MM.1S (cell line): Measurements from ENCODE around the gene COPZ2.
"Not testable (repeated sequence)": the region's sequence is repeated elsewhere in the genome, so short reads cannot be mapped to it uniquely, and the experiment has no call there.

Experiments used
- DNase-seq: peaks from one replicate; pipeline ENCODE4 v3.0.0-alpha.2; 2015
- H2AFZ ChIP-seq: fragments of 300-600 bp; sonication (generic); 2 replicates; pipeline ENCODE4 v1.6.0; 2016; ENCODE audit warnings: antibody characterized with exemption, low read length
- H3F3A ChIP-seq: fragments of 300-600 bp; sonication (generic); 2 replicates; pipeline ENCODE4 v1.6.1; 2016; ENCODE audit warnings: mild to moderate bottlenecking, antibody characterized with exemption, low read length, moderate library complexity, mixed read lengths; ENCODE audit not compliant: insufficient read depth
- H3K27ac ChIP-seq: fragments of 300-600 bp; sonication (generic); 2 replicates; pipeline ENCODE4 v1.5.1; 2016; ENCODE audit warnings: mild to moderate bottlenecking, low read length
- H3K27me3 ChIP-seq: fragments of 300-600 bp; sonication (generic); replicated peaks from 2 replicates; pipeline ENCODE4 v1.6.0; 2016; ENCODE audit warnings: low read length; ENCODE audit not compliant: insufficient read depth
- H3K36me3 ChIP-seq: fragments of 300-600 bp; sonication (generic); replicated peaks from 2 replicates; pipeline ENCODE4 v1.6.1; 2016; ENCODE audit warnings: mild to moderate bottlenecking, low read length, mixed read lengths; ENCODE audit not compliant: insufficient read depth
- H3K4me1 ChIP-seq: fragments of 300-600 bp; sonication (generic); 2 replicates; pipeline ENCODE4 v1.6.1; 2016; ENCODE audit warnings: low read length, mixed read lengths
- H3K4me2 ChIP-seq: fragments of 300-600 bp; sonication (generic); 2 replicates; pipeline ENCODE4 v1.6.0; 2016; ENCODE audit warnings: low read depth, low read length
- H3K4me3 ChIP-seq: fragments of 300-600 bp; sonication (generic); 2 replicates; pipeline ENCODE4 v1.5.1; 2016; ENCODE audit warnings: low read length, mixed read lengths
- H3K79me2 ChIP-seq: fragments of 300-600 bp; sonication (generic); 2 replicates; pipeline ENCODE4 v1.6.1; 2016; ENCODE audit warnings: mixed run types, low read length, mixed read lengths
- H3K9ac ChIP-seq: fragments of 300-600 bp; sonication (generic); 2 replicates; pipeline ENCODE4 v1.6.1; 2016; ENCODE audit warnings: low read length, mixed read lengths
- H3K9me2 ChIP-seq: fragments of 300-600 bp; sonication (generic); replicated peaks from 2 replicates; pipeline ENCODE4 v1.6.1; 2016; ENCODE audit warnings: mild to moderate bottlenecking, low read length, mixed read lengths; ENCODE audit not compliant: insufficient read depth
- H3K9me3 ChIP-seq: fragments of 300-600 bp; sonication (generic); replicated peaks from 2 replicates; pipeline ENCODE4 v1.6.1; 2016; ENCODE audit warnings: mild to moderate bottlenecking, low read length, mixed read lengths; ENCODE audit not compliant: insufficient read depth
- H4K20me1 ChIP-seq: fragments of 300-600 bp; sonication (generic); 2 replicates; pipeline ENCODE4 v1.6.1; 2016; ENCODE audit warnings: mild to moderate bottlenecking, low read length, moderate library complexity, mixed read lengths; ENCODE audit not compliant: insufficient read depth
- EZH2 ChIP-seq: fragments of 300-600 bp; sonication (generic); optimal IDR thresholded peaks from 2 replicates; pipeline ENCODE3; 2017; ENCODE audit warnings: low read depth, mild to moderate bottlenecking, antibody characterized with exemption, low read length, mixed read lengths
- EZH2phosphoT487 ChIP-seq: fragments of 300-600 bp; sonication (generic); IDR thresholded peaks from 2 replicates; pipeline ENCODE4 v1.6.1; 2018; ENCODE audit warnings: antibody characterized with exemption, low read length
- TF ChIP-seq, protein P1 (sequence below): fragments of 300-600 bp; sonication (generic); IDR thresholded peaks from 2 replicates; pipeline ENCODE4 v1.5.1; 2016; ENCODE audit warnings: antibody characterized with exemption, low read length, mixed read lengths

Gene COPZ2, protein sequence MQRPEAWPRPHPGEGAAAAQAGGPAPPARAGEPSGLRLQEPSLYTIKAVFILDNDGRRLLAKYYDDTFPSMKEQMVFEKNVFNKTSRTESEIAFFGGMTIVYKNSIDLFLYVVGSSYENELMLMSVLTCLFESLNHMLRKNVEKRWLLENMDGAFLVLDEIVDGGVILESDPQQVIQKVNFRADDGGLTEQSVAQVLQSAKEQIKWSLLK

DNA sequence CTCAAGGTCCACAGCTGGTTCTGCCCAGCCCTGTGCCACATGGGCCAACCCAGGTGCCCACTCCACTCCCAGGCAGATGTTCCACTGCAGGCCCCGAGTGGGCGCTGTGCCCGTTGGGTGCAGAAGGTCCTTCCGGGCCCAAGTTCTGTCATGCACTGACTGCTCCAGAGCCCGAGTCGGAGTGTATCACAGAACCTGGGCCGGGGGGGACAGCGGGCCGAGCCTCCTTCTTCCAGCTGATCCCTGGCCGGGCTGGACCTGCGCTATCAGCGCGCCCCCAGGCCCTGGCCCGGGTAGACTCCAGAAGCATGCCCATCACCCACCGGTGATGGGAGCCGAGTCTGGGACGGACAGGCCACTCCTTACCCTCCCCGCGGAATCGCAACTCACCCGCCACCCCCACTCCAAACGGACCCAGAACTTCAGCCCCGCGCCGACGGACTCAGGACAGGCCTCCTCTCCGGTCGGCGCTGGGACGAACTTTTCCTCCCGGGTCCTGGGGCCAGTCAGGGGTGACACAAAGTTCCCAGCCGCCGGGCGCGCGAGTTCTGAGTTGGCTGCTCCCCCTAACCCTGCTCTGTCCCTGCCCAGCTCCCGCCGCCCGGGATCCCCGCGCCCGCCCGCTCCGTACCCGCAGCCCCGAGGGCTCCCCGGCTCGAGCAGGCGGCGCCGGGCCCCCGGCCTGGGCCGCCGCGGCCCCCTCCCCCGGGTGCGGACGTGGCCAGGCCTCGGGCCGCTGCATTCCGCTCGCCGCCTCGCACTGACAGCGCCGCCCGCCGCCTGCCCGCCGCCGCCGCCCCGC lies at the start of gene COPZ2:
Gene COPZ2, minus strand, starts transcription at position 762 of the 802 bp plus-strand sequence. Its CDS starts 20 bp downstream, at position 742.
- no peaks in the 10 kb centered on the region for H3K9me2 ChIP-seq
- H2AFZ ChIP-seq: peak within 1 kb of the TSS; percentile 91
- H3K79me2 ChIP-seq: no peaks in the 10 kb centered on the region
- DNase-seq: peak; percentile 49
- peak within 1 kb of the TSS; percentile 93 for H3K4me2 ChIP-seq
- no peaks in the 10 kb centered on the region for H4K20me1 ChIP-seq
- no peaks in the 10 kb centered on the region for H3F3A ChIP-seq
- H3K4me1 ChIP-seq: no peaks in the 10 kb centered on the region
- H3K27ac ChIP-seq: no peak within 1 kb of the TSS
- peak within 1 kb of the TSS; percentile 64 for H3K4me3 ChIP-seq
- H3K36me3 ChIP-seq: no peaks in the 10 kb centered on the region
- no peaks in the 10 kb centered on the region for H3K9me3 ChIP-seq
- no peak for TF ChIP-seq EZH2phosphoT487
- TF ChIP-seq, protein P1, sequence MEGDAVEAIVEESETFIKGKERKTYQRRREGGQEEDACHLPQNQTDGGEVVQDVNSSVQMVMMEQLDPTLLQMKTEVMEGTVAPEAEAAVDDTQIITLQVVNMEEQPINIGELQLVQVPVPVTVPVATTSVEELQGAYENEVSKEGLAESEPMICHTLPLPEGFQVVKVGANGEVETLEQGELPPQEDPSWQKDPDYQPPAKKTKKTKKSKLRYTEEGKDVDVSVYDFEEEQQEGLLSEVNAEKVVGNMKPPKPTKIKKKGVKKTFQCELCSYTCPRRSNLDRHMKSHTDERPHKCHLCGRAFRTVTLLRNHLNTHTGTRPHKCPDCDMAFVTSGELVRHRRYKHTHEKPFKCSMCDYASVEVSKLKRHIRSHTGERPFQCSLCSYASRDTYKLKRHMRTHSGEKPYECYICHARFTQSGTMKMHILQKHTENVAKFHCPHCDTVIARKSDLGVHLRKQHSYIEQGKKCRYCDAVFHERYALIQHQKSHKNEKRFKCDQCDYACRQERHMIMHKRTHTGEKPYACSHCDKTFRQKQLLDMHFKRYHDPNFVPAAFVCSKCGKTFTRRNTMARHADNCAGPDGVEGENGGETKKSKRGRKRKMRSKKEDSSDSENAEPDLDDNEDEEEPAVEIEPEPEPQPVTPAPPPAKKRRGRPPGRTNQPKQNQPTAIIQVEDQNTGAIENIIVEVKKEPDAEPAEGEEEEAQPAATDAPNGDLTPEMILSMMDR: peak; percentile 71
- TF ChIP-seq EZH2: no peak
- H3K9ac ChIP-seq: peak within 1 kb of the TSS; percentile 22; the same call in 1 of the 2 replicates
- 0 out of 2 replicates have a peak, but pooled peaks cover 7% of the 10 kb centered on the region for H3K27me3 ChIP-seq

DNA sequence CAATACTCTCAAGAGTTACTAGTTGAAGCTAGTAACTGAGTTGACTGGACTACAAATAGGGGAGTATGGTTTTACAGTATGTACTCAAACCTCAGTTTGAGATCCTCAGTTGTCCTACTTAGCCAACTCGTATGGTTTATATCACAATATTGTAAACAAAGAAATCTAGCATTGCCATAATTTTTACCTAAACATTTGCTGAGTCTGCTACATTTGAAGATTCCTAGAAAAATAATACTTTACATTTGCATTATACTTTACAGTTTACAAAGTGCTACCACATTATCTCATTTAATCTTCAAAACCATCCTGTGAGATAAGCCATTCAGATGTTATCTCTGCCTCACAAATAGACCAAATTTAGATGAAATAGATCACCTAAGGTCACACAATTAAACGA lies 47.3 kb upstream of the COPZ2 start:
- H4K20me1 ChIP-seq: no peaks in the 10 kb centered on the region
- no peak overlapping the region for H3K9ac ChIP-seq
- no peak overlapping the region for H2AFZ ChIP-seq
- no peaks in the 10 kb centered on the region for H3K9me2 ChIP-seq
- H3K27ac ChIP-seq: no peak overlapping the region
- no peaks in the 10 kb centered on the region for H3K9me3 ChIP-seq
- no peaks in the 10 kb centered on the region for H3K27me3 ChIP-seq
- H3K4me3 ChIP-seq: no peak overlapping the region
- peaks cover 15% of the 10 kb centered on the region for H3K4me1 ChIP-seq
- no peak for DNase-seq
- peaks cover 10% of the 10 kb centered on the region for H3F3A ChIP-seq
- peaks cover 80% of the 10 kb centered on the region for H3K79me2 ChIP-seq
- H3K4me2 ChIP-seq: peak overlapping the region; percentile 43; the same call in 1 of the 2 replicates
- H3K36me3 ChIP-seq: no peaks in the 10 kb centered on the region
- TF ChIP-seq EZH2 (no peak), EZH2phosphoT487 (no peak)
- TF ChIP-seq, protein P1: no peak

DNA sequence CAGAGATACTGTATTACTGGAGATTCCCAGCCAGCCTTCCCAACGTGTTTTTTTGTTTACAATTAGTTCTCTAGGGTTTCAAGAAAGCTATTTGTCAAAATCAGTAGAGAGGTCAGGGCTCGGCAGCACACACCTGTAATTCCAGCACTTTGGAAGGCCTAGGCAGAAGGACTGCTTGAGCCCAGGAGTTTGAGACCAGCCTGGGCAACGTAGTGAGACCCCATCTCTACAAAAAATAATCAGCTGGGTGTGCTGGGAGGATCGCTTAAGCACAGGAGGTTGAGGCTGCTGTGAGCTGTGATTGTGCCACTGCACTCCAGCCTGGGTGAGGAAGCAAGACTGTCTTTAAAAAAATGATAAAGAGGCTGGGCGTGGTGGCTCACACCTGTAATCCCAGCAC lies 44.3 kb upstream of the COPZ2 start:
- Histone ChIP-seq H3K4me2 (no peak overlapping the region), H3K9me2 (no peaks in the 10 kb centered on the region), H3F3A (peaks cover 10% of the 10 kb centered on the region), H2AFZ (no peak overlapping the region), H3K4me3 (no peak overlapping the region), H3K9ac (no peak overlapping the region), H3K36me3 (no peaks in the 10 kb centered on the region), H3K79me2 (peaks cover 70% of the 10 kb centered on the region), H3K27ac (no peak overlapping the region), H3K4me1 (peaks cover 15% of the 10 kb centered on the region), H4K20me1 (no peaks in the 10 kb centered on the region), H3K27me3 (no peaks in the 10 kb centered on the region), H3K9me3 (no peaks in the 10 kb centered on the region)
- no peak for DNase-seq
- TF ChIP-seq, protein P1: no peak
- TF ChIP-seq EZH2: no peak
- TF ChIP-seq EZH2phosphoT487: no peak

DNA sequence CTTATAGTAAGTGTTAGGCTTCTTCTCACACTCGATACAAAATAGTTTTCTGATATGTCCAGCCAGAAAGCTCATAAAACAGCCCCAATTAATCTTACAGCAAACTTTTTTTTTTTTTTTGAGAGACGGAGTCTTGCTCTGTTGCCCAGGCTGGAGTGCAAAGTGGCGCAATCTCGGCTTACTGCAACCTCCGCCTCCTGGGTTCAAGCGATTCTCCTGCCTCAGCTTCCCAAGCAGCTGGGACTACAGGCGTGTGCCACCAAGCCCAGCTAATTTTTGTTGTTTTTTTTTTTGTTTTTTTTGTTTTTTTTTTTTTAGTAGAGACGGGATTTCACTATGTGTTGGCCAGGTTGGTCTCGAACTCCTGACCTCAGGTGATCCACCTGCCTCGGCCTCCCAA lies 39.6 kb upstream of the COPZ2 start:
- not testable (repeated sequence) for H3K36me3 ChIP-seq, H2AFZ ChIP-seq, H3K4me2 ChIP-seq, H3K4me3 ChIP-seq, H3K27ac ChIP-seq, H3K9ac ChIP-seq, H3F3A ChIP-seq, H3K4me1 ChIP-seq, H3K9me2 ChIP-seq, DNase-seq, H3K9me3 ChIP-seq, H3K27me3 ChIP-seq, H4K20me1 ChIP-seq
- H3K79me2 ChIP-seq: peaks cover 36% of the 10 kb centered on the region
